HG03558 (cell line): ENCODE measurements around the gene ZBTB7C.

ENCODE experiments used
- ATAC-seq: cut with Tn5 transposase; IDR thresholded peaks from one replicate; pipeline ENCODE4 v1.9.1; 2021; ENCODE audit warnings: moderate number of reproducible peaks; ENCODE audit not compliant: unreplicated experiment; ENCODE audit errors: extremely low read depth

Gene ZBTB7C

DNA sequence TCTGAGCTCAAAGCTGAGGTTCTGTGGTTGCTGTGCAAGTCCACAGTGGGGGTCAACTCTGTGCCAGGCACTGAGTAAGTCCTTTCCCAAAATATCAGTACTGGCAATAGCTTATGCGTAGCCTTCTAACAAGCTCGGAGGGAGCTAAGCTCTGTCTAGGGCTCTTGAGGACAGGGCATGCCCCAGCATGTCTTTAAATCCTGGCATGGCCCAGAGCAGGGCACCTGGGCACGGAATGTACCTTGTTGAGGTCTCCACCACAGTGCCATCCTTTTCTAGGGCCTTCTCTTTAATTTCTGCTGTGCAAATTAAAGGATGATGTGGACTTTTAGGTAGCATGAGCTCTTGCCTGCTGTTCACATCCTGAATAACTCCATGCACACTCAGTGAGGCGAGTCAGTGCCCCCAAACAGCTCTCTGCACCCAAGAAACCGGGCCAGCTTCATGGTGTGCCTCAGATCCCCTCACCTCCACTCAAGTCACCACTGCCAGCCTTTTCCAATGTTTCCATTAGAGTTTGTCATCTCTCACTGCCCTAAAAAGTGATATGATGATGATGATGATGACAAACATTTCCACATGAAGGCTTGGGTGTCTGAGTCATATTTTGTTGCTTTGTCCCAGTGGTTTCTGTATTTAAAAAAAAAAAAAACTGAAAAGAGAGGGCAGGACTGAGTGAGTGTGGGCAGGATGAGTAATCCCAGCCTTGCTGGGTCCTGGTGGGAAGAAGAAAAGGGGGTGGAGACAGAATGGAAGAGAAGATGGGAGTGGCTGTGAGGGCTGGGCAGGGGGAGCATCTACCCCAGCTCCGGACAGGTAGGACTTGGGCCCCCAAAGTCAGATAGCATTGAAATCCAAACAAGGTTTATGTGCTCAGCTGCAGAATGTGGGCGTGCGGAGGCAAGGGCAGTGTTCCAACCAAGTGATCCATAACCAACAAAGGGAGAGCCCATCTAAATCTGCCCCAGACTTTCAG, 78.9 kb downstream of the ZBTB7C start:
- no peak for ATAC-seq

DNA sequence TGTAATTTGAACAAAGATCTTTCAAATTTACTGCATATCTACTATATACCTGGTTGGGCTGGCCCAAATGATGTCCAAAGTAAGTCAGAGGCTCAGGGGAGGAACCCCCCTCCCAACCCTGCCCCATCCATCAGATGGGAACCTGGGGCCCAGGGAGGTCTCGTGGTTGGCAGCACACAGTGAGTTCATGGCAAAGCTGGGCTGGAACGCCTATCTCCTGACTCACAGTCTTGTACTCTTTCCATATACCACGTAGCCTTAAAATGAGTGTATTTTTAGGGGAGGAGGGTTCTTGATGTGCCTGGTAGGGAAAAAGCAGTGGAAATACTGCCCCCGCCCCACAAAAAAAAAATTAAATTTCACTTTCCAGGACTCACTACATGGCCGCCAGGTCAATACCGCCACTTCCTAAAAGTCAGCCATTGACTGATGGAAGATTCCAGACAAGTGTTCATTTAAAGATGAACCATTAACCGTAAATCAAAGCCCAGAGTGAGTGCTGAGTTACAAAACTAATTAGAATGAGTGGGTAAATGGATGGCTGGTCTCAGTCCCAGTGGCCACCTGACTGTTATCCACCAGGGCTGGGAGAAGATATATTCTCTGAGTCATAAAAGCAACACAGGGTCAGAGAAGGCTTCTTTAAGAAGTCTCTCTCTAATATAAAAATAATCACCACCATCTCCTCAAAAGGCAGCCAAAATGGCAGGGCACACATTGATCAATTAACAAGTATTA, 80.5 kb downstream of the ZBTB7C start:
- no peak for ATAC-seq

GRCh38 chr18:48326901-48327675, 82.1 kb downstream of the ZBTB7C start:
- no peak for ATAC-seq

DNA sequence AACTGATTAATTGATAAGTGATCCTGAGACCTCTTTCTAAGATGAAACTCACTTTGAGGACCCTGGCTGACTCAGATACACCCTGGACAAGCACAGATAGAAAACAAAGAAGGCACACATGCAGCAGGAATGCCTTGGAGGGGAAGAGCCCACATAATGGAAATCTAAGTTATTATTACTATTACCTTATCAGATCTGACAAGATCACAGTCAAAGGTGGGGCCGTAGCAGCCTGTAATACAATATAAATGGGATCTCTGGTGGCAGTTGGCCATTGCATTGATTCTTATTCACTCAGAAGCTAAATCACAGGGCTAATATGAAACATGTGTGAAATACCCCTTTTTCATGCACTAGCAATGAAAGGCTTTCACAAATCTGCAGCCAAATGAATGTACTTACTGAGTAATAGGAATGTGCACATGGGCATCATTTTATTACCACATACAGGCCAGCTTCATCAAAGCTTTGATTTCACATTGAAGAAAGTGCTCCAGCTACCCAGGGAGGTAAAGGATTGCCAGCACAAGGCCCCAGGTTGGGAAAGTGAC, 84.0 kb downstream of the ZBTB7C start:
- no peak for ATAC-seq

DNA sequence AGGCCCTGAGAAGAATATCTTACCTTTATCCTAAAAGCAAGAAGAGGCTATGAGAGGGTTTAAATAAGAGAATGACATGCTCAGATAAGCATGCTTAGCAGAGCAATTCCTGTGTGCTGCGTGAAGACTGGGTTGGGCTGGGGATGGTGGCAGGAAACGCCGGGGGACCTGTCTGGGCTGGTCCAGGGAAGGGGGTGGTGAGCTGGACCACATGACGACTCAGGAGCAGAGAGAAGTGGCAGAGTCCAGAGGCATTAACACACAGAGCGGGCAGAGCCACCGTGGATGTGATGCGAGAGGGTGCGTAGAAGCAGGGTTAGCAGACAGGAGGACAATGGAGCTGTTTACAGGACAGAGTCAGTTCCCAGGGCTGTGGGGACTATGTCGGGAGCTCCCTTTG, 84.5 kb downstream of the ZBTB7C start:
- no peak for ATAC-seq

GRCh38 chr18:48323151-48323550, 86.0 kb downstream of the ZBTB7C start:
- no peak for ATAC-seq

DNA sequence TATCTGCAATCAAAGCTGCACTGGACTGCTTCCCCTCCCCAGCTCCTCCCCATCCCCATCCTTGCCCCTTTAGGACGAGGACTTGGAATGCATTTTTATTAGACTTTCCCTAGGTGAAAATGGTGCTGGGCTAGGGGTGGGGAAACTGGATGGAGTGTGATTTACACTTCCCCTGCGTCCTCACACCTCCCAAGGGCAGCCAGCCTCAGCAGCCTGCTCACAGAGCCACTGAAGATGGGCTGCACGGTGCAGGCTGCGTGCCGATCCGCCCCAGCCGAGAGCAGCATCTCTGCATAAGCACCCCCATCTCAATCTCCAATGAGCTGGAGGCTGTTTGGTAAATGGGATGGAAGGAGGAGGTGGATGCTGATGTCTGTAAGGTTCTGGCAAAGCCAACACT, 87.6 kb downstream of the ZBTB7C start:
- ATAC-seq = no peak

DNA sequence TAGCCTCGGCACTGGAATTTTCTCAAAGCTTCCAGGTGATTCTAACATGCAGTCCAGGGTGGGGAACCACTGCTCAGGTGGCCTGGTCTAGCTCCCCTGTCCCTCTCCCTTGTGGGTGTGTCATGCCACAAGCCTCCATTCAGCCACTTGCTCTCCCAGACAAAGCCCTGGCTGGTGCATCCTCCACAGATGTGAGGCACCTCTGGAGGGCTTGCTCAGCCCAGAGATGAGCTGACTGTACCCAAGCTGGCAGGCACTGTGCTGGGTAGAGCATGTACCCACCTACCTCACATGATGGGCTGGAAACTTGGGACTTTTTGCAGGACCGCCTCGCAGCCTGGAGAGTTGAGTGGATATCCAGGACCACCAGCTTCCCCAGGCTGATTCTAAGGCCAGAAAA, 88.1 kb downstream of the ZBTB7C start:
- no peak for ATAC-seq

DNA sequence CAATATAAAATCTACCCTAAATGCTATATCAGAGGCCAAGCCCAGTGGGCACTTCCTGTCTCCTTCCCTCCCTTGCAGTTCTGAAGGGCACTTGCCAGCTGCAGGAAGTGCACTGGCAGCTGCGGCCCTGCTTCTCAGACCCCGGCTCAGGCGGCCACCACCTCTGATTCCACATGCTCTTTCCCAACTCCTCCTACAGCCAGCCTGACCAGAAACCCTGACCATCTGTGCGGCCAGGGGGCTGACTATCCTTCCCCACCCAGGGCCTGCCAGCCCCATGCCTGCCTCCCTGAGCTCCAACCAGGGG, 88.6 kb downstream of the ZBTB7C start:
- no peak for ATAC-seq

DNA sequence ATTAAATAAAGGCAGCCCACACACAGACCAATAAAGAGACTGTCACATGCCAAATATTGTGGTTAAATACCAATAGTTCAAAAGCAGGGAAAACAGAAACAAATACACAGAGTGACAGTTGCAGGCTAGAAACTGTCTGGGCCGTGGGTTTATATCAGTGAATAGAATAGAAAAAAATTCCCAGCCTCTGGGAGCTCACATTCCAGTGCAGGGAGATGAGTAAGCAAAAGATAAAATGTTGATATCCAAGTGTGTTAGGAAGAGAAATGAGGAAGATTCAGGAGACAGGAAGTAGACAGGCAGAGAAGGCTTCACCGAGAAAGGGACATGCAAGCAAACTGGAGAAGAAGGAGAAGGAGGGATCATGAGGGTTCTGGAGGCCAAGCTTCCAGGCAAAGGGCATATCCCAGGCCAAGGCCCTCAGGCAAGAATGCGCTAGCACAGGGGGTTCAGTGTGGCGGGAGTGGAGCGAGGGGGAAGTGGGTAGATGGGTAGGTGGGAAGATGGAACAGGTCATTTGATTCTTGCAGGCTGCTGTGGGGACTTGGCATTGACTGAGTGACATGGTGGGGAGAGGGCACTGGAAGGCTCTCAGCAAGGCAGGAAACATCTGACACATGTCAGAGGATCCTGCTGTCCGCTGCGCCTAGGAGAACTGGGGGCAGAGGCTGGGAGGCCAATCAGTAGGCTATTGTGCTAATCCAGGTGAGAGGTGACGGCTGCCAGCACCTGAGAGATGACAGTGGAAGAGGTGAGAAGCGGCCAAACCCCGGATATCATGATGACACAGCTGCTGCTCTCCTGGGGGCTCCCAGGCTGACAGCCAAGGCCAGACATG, 89.2 kb downstream of the ZBTB7C start:
- no peak for ATAC-seq

DNA sequence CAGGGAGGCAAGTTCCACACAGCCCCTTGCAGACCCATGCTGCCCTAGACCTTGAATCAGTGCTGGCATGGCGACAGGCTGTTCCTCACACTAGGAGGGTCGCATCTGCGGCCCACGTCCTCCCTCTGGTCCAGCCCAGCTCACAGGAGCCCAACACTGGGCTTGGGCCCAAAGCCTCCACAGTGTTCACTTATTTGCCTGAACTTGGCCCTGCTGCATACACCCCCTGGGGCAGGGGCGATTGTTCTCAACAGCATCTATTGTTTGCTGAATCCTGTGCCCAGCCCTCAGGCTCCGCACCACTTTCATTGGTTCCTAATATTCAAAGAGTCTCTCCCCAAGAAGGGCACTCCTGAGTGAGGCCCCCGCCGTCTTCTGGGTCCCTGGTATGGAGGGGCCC, 90.7 kb downstream of the ZBTB7C start:
- ATAC-seq = no peak

GRCh38 chr18:48317781-48318381, 91.3 kb downstream of the ZBTB7C start:
- no peak for ATAC-seq

DNA sequence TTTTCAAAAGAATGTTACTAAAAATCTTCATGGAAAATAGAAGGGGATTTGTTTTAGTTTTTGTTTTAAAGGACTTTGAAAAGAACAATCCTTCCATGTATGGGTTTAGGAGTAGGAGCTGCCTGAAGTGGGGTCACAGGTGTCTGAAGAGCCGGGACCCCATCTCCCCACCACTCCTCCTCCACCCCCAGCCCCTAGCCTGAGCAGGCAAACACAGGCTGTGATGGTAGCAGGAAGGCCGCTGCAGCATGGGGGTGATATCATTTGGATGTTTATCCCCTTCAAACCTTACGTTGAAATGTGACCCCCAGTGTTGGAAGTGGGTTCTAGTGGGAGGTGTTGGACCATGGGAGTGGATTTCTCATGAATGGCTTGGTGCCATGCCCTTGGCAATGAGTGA, 93.0 kb downstream of the ZBTB7C start:
- no peak for ATAC-seq

- ATAC-seq = no peak
Measured at GRCh38 chr18:48314690-48315089, 94.5 kb downstream of the ZBTB7C start.

DNA sequence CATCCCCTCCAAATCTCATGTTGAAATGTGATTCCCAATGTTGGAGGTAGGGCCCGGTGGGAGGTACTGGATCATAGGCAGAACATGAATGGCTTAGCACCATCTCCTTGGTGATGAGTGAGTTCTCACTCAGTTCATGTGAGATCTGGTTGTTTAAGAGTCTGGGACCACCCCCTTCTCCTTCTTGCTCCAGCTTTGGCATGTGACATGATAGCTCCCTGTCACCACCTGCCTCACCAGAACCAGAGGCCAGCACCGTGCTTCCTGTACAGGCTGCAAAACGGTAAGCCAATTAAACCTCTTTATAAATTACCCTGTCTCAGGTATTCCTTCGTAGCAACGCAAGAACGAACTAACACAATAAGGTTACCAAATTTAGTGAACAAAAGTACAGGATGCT, 95.4 kb downstream of the ZBTB7C start:
- ATAC-seq = no peak

DNA sequence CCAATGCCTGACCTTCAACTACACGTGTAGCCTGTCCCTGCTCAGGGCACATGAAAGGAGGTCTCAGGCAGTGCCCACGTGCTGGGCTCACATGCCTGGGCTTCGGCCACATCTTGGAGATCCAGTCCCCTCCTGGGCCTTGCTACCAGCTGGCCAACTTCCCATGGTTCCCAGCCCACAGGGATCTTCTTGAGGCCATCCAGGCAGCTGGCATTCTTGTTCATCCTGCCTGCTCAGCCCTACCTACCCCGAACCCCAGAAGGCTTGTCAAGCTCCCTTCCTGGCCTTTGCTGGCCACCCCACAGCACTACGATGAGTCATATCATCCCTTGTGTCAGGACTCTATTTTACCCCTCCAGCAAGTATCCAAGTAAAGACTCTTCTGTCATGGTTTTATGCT, 97.1 kb downstream of the ZBTB7C start:
- ATAC-seq = no peak

GRCh38 chr18:48310999-48311398, 98.2 kb downstream of the ZBTB7C start:
- no peak for ATAC-seq

DNA sequence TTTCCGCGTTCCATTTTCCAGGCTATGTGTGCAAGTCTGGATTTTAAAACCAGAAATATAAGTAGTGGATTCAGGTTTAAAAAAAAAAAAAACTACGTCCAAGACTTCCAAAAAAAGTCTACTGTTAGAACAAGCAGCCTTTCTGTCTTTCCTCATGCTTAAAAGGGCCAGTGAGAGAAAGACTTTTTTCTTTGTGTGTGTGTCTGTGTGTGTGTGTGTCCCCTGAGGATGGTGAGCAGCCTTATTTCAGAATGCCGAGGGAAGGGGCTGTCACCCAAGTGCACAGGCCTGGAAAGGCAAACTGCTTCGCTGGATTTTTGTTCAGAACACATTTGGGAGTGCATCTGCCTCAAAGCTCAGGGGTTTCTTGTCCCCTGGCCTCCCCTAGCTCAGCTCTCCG, 98.8 kb downstream of the ZBTB7C start:
- ATAC-seq = no peak
